NOMO-1 (cell line): ENCODE data around the gene CD44.

Experiments used
- DNase-seq, 2 experiments: peaks; one replicate each; lab custom pipeline; 2025; ENCODE audit not compliant: unreplicated experiment in 2 of 2; lab: John Stamatoyannopoulos, UW

The CD44 gene

GRCh38 chr11:35111161-35112055, 27.6 kb upstream of the CD44 start:
- peak in 1 of 2 experiments; percentile 13 for DNase-seq

- no peak for DNase-seq
Measured at GRCh38 chr11:35112056-35112845, 26.7 kb upstream of the CD44 start.

GRCh38 chr11:35112846-35113105, 26.2 kb upstream of the CD44 start:
- DNase-seq = no peak

GRCh38 chr11:35114906-35115687, 23.9 kb upstream of the CD44 start:
- peak; percentile 30 to 80 for DNase-seq

GRCh38 chr11:35115688-35116030, 23.3 kb upstream of the CD44 start:
- DNase-seq = no peak

- no peak for DNase-seq
Measured at GRCh38 chr11:35116245-35116644, 22.7 kb upstream of the CD44 start.

GRCh38 chr11:35116762-35117640, 22.0 kb upstream of the CD44 start:
- no peak for DNase-seq

- DNase-seq = no peak
Measured at GRCh38 chr11:35118906-35119305, 20.1 kb upstream of the CD44 start.

- DNase-seq = peak in 1 of 2 experiments; percentile 10
Measured at GRCh38 chr11:35121326-35121865, 17.6 kb upstream of the CD44 start.

- no peak for DNase-seq
Measured at GRCh38 chr11:35122308-35122707, 16.7 kb upstream of the CD44 start.

- no peak for DNase-seq
Measured at GRCh38 chr11:35126000-35126878, 12.7 kb upstream of the CD44 start.

- DNase-seq = no peak
Measured at GRCh38 chr11:35126879-35127581, 11.9 kb upstream of the CD44 start.

GRCh38 chr11:35127619-35128018, 11.4 kb upstream of the CD44 start:
- no peak for DNase-seq

- DNase-seq = no peak
Measured at GRCh38 chr11:35131094-35131493, 7.9 kb upstream of the CD44 start.

GRCh38 chr11:35131886-35132285, 7.1 kb upstream of the CD44 start:
- DNase-seq = no peak

GRCh38 chr11:35133656-35134055, 5.3 kb upstream of the CD44 start:
- DNase-seq = no peak

- DNase-seq = no peak
Measured at GRCh38 chr11:35134403-35135148, 4.4 kb upstream of the CD44 start.

GRCh38 chr11:35135222-35135621, 3.7 kb upstream of the CD44 start:
- no peak for DNase-seq
